ENCODE data around the gene COL5A1.

The COL5A1 gene

GRCh38 chr9:134885679-134886412, 244.2 kb downstream of the COL5A1 start:
- DNase-seq, result no peak

- no peak for DNase-seq
These were observed 244.9 kb downstream of the COL5A1 start for GRCh38 chr9:134886413-134886913.

GRCh38 chr9:134887219-134887618, 245.6 kb downstream of the COL5A1 start:
- DNase-seq, result no peak

- DNase-seq, result no peak
These were observed 246.3 kb downstream of the COL5A1 start for GRCh38 chr9:134887686-134888602.

GRCh38 chr9:134888603-134889190, 247.1 kb downstream of the COL5A1 start:
- DNase-seq, result no peak

- no peak for DNase-seq
These were observed 248.0 kb downstream of the COL5A1 start for GRCh38 chr9:134889386-134890154.

- no peak for DNase-seq
These were observed 248.5 kb downstream of the COL5A1 start for GRCh38 chr9:134890155-134890495.

GRCh38 chr9:134891053-134891452, 249.4 kb downstream of the COL5A1 start:
- no peak for DNase-seq

- DNase-seq, result no peak
These were observed 250.1 kb downstream of the COL5A1 start for GRCh38 chr9:134891713-134892112.

- no peak for DNase-seq
These were observed 250.6 kb downstream of the COL5A1 start for GRCh38 chr9:134892221-134892620.

- no peak for DNase-seq
These were observed 251.3 kb downstream of the COL5A1 start for GRCh38 chr9:134892820-134893420.

Measured in COR-L47 (cell line).